Daoy (cell line): ENCODE data around the gene LEF1. TPM values are rescaled to one million over a fixed set of nuclear protein-coding genes. Genes with fewer than 3 reads are reported as not detected.
A peak's percentile ranks its signal among the peaks of the same experiment; 100 is the strongest.
"Not testable (repeated sequence)": the region's sequence is repeated elsewhere in the genome, so short reads cannot be mapped to it uniquely, and the experiment has no call there.

Experiments used
- DNase-seq: peaks from one replicate; pipeline ENCODE4 v3.0.0-alpha.2; 2015; ENCODE audit warnings: low read depth
- total RNA-seq: library from RNA; depleted of rRNA; stranded (reverse); fragments of >200 nt; shearing (Covaris generic); gene quantifications from 2 replicates; pipeline ENCODE4 v1.2.3, GENCODE V29; 2014

Gene LEF1
- total RNA-seq, 1 experiment from 2014 or later = 19.7 TPM

DNA sequence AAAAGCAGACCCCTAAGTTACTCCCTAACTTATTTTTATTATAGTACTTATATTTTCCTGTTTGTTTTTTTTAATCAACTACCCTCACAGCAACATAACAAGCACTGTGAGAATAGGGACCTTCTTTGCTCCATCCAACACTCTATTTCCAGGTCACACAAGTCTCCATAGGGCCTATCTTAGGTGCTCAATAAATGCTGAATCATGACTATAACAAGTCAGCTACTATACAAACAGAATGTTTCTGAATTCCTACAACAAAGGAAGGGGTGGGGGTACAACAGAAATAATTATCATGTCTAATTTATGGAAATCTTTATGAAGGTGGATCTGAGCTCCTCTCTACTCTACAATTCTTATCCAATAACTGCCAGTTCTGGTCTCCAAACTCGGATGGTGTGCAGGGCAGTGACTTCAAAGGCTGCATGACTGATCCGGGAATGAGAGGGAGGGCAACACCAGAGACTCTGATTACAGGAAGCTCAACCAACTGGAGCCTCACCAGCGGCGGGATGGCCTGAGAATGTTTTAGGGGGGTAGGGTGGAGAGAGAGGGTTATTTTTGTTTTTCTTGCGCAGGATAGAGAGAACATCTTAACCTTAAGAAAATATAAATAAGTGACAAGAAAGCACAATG, 107.9 kb downstream of the LEF1 start:
- DNase-seq = no peak

DNA sequence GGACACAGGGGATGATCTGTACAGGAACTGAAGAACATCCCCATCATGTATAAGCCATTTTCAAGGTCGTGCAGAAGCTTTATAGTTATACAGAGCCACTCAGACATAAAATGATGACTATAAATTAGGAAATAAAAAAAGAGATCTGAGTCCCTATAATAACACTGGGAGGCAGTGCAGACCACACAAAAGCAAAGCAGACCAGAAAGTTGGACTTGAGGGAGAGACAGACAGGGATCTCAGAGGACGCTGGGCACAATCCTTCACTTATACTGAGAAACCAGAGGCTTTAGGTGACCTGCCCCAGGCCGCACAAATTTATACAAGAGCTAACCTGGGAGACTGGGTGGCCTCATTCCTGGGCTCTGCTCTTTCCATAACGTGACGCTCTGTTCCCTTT, 108.6 kb downstream of the LEF1 start:
- DNase-seq = peak; percentile 4

DNA sequence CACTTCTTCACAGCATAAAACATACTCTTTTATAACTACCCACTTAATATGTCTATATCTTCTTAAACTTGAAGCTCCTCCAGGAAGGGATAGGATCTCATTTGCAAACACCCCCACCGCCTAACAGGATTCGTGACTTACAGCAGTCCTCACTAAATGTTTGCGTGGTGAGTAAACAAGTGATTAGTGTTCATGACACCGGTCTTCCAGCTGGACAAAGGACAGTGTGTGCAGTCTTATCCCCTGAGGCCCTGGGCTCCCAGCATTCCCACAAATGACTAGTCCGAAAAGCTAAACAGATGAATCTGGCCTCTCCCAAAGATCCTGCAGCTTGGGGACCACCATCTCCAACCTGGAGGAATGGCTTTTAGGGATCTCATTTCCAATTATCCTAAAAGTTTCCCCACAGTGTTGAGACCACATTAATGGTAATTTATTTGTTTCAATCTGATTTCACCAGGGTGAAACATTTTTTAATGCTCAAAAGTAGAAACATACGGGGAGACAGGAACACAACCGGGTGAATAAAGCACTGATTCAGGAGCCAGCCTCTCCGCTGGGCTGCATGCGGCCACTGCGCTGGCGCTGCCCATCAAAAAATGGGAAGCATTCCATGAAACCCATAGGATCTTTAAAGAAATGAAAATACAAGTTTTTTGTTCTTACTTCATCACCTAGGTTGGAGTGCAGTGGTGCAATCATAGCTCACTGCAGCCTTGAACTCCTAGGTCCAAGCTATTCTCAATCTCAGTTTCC, 109.9 kb downstream of the LEF1 start:
- peak; percentile 44 for DNase-seq

DNA sequence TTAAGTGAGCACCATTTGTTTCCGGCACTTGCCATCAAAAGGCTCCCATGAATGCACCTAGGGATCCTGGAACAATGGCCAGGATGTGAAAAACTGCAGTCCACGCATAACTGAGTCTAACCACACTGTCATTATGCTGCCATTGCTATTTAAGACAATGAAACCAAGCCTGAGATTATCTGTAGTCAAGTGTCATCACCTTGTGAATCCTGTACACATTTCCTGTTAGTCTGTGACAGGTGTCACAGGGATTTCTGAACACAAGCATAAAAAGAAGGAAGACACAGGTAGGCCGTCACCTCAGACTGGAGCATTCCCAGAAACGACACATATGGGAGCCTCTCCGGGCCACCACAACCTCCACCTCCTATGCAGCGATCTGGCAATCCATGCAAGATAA, 112.3 kb downstream of the LEF1 start:
- DNase-seq = no peak

DNA sequence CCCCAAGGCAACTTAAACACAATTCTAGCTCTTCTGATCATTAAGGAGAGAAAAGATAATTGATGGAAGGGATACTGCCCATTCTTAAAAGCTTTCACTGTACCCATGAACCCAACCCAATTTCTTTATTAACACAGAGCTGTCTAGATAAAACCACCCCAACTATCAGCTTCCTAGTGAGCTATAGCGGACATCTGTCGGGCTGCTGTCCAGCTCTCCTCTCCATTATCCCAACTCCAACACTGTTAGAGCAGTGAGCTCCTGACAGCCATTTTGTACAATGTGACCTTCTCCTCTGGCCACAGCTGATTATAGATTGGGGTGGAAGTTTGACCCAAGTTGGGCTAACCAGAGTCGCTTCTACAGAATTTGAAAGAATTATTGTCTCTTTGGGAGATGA, 112.9 kb downstream of the LEF1 start:
- DNase-seq = no peak

DNA sequence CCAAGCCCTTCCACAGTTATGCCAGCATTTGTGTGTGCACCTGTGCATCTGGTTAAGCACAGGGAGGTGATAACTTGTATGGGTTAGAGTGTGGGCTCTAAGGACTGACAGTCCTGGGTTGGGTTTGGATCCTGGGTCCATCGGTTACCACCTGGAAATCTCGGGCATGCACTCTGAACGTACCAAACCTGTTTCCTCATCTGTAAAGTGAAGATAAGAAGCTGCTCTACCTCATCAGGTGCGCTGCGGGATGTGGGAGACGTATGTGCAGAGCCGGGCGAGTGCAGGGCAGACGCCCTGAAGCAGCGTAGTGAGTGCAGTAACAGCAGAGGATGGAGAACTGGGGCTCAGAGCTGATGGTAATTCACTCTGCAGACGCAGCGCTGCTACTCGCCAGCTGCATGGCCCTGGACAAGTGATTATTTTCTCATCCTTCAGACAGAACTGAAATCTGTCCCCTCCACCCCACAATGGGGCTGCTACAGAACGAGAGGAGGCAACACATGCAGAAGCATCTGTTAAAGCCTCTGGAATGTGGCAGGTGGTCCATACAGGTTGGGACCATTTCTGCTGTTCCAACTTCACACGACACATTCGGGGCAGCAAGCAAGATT, 114.6 kb downstream of the LEF1 start:
- no peak for DNase-seq

DNA sequence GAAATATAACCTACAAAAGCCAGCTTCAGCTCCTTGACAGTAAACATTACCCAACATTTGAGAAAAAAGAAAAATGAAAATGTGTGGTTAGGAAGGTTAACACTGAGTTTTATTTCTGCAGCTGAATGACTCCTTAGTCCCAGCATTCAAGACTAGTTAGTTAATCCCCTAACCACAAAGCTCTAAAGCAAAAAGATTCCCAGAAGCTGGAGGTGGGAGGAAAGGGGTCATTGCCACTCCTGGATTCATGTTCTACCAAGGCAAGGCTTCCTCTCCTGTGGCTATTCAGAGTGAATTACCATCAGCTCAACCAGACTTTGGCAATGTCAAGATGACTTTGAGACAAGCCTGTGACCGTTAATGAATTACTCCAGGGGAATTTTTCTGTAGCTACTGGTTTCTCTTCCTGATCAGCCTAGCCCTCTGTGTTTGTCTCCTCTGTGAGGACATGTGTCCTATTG, 115.5 kb downstream of the LEF1 start:
- DNase-seq = no peak

DNA sequence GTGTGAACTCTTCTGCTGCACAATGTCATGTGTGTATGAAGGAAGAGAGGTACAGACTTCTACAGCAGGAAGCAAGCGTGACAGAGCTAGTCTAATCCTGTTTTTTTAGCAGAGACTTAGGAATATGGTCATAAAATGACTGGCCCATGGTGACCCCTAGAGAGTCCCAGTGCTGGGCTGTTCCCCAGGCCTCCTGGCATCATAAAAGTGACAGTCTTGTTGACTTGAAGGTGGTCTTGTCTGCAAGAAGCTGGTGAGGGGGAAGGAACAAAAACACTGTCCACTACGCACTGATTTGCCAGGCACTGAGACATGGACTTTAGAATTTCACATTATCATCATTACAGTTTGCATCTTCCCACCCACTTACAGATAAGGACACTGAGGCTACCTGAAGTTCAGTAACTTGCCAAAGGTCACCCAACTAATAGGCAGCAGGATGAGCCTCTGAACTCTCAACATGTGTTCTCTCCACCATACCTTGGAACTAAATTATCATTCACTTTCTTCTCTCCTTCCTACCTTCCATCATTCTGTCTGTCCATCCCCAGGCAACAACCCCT, 116.1 kb downstream of the LEF1 start:
- DNase-seq = no peak

DNA sequence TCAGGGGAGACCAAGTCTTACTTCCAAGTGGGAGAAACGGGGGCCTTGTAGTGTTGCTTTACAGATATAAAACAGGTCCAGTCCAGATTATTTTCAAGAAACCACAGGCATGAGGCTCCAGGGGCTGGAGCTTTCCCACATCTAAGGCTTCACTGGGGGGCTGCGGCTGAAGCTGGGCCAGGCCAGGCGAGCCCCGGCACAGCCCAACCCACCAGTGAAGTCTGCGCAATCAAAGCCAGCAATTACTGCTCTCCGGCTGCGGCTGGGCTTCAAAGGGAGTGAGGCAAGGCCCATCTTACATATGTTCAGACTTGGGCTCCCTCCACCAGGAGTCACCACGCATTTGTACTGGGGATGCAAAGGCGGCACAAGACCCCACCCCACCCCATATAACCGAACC, 117.4 kb downstream of the LEF1 start:
- no peak for DNase-seq

DNA sequence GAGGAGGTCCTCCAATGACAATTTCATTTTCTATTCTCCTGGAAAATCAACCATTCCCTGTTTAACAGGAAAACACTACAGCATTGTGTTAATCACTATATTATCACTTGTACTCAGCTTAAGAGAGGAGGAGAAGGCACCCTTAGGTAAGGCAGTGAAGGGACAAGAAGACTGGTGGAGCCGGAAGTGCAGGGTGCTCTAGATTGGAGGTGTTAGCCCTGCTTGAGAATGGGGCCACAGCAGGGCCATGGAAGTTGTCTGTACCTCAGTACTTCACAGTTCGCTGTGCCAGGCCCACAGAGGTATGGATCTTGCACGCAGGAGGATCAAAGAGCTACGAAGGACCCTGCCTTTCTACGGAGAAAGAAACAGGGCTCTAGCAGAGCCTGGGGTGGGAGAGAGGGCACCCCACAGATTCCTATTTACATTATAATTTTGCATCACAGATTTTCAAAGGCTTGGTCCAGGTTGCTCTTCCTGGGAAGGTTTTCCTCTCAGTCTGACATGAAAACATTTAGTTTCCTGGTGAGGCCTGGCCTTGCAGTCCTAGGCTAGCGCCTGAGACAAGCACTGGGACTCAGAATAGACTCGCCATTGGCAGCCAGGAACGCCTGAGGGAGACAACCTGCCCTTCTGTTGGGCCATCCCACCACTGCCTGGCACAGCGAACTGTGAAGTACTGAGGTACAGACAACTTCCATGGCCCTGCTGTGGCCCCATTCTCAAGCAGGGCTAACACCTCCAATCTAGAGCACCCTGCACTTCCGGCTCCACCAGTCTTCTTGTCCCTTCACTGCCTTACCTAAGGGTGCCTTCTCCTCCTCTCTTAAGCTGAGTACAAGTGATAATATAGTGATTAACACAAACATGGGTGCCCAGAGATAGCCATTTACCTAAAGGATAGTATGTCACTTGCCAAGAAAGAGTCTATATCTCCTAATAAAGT, 118.3 kb downstream of the LEF1 start:
- not testable (repeated sequence) for DNase-seq

DNA sequence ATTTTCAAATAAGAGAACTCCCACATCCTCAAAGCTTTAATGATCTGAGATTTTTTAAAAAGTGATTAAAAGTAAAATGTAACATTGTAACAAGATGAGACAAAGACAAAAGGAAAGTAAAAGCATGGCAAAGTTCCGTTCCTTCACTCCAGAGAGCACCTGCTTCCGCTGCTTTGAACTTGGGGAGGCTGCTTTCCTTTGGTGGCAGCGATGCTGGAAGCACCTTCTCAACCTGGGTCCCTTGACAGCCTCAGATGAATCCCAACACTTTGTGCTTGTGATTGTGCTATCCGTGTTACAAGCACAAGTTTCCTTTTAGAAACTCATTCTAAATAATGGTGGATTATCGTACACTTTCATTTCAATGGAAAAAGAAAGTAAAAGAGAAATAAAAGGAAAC, 119.3 kb downstream of the LEF1 start:
- DNase-seq = no peak

DNA sequence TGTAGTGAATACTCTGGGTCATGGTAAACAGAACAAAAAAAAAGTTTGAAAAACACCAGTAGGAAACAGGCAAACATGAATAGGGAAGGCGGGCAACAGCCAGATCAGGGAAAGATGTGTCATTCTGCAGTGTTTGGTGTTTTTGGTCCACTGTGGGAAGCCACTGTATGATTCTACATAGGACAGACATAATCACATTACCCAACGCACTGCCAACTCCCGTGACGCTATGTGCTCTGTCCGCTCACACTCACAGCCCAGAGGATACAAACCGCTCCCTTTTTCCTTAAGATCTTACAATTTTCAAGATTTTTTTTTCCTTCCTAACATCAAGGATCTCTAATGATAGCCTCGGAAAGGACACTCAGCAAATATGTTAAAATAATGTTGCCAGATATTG, 119.7 kb downstream of the LEF1 start:
- DNase-seq = no peak

DNA sequence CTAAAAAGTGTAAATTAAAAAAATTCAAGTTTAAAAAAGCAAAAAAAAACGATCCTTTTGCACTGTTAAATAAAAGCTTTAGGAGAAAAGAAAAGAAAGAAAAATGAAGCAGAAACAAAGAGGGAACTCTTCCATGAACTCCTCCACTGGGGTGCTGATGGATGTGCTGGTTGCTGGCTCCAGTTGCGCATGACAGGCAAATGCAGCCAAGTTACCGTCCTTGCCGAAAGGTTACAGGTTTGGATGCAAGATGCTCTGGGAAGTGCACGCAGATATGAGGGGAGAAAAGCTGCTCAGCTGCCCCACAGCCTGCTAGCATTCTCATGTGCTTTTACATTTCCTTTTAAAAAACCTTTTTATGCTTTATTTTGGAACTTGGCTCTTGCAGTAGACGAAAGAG, 120.6 kb downstream of the LEF1 start:
- DNase-seq = no peak

DNA sequence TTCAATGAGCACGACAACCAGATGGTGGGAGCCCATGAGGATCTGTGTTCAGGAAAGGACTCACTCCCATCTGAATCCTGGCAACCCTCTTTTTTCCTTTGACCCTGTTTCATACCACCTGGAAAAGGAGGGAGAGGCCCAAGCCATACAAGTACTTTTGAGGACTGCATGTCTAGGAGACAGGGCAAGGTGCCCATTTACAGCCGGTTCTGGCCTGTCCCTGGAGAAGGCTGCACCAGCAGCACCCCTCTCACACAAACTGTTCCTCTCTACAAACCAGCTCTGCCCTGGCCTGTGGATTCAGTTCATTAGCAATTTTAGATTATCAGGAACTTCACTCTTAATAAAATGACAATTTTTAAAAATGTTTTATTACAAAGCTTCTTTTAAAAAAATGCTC, 121.5 kb downstream of the LEF1 start:
- no peak for DNase-seq

DNA sequence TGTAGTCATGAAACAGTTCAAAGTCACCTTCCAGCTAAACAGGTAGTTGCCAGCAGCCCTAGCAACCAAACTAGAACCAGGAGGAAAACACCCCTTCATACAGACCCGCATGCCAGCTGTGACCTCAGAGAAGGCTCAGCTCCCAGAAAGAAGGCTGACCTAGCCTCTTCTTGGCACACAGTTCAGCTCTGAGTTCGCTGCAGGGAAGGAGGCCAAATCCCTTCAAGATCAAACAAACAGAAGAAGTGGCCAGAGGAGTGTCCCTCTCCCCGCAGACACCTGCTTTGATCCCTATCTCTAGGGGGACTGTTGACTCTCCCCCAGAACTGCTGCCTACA, 123.1 kb downstream of the LEF1 start:
- DNase-seq = no peak

DNA sequence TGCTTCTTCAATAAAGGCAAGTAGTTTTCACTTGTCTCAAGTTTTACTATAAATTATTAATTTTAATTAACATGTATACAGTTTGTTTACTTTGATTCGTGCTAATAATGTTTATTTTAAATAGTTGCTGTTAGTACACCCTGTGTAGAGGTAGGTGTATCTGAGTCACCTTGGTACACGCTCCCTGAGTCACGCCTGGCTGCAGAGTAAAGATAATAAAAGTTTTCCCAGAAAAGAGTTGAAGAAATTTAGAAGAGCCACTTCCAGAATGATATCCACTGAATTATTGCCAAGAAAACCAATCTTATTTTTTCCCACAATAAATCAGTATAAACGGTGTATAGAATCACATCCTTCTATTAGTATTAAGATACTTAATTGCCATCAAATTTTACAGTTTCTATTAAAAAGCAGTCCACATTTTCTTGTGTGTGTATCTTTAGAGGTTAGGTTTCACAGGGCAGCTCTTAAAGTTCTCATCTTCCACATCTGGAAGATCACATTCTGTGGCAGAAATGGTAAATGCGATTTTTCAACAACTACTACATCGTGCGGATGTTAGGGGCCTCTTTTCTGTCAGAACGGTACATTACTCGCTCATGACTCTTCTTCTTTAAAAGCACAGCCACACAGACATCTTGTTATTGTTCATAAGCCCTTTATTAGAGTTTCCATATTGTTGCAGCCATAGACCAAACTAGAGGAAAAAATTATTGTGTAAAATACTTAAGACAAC, 123.6 kb downstream of the LEF1 start:
- DNase-seq = no peak

DNA sequence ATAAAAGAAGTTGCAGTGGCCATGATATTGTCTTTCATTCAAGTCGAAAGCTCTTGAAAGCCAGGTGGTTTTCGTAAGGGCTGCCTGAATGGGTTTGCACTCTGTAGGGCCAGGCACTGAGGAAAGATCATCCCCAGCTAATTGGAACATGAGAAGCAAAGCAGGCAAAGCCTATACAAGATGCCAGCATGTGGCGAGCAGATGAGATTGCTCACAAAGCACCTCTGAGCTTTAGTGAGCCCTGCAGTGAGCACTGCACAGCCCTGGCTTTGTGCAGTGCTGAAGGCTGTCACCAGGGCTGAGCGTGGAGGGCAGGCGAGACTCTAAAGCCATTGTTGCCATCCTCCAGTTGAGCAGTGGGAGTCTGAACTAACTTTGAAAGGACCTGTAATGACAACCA, 125.2 kb downstream of the LEF1 start:
- no peak for DNase-seq

DNA sequence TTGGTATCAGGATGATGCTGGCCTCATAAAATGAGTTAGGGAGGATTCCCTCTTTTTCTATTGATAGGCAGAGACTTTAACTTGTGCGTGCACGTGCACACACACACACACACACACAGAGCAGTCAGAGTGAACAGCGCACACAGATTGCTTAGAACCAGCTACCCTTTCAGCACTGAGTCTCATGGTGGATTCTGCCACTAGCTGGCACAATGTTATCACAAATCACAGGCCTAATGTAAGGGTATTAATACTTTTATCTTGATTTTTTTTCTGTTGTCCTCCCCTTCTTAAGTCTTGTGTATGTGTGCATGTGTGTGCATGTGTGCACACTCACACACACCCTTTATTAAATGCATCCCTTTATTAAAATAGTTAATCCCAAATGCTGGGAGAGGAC, 125.8 kb downstream of the LEF1 start:
- no peak for DNase-seq

DNA sequence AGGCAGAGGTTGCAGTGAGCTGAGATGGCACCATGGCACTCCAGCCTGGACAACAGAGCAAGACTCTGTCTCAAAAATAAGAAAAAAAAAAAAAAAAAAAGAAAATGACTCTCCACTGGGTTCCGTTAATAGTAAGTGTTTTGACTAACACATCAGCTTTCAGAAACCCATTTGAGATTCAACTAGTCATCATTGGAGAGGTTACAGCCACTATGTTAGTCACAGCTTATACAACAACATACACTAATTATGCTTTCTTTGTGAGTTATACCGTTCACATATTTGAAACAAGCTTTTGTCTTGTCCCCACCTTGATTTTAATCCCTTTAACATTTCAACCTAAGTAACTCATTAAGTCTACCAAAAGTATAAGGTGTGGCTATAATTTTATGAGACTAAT, 130.8 kb downstream of the LEF1 start:
- no peak for DNase-seq

DNA sequence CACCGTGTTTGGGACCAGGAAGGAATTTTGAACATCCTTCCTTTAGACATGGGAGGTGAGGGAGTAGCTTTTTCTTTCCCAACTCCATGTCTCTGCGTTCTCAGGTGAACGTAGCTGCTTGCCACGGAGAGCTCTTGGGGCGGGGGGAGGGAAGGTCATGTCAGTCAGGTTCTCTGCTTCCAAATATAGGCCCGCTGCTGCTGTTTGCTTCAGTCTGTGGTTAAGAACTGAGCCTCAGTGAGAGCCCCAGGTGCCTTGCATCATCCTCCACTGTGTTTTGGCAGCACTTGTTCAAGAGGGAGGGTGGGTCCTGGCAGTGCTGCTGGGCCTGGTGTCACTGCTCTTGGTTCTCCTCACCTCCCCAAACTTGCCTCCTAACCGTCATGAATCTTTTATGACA, 132.5 kb downstream of the LEF1 start:
- DNase-seq = no peak

DNA sequence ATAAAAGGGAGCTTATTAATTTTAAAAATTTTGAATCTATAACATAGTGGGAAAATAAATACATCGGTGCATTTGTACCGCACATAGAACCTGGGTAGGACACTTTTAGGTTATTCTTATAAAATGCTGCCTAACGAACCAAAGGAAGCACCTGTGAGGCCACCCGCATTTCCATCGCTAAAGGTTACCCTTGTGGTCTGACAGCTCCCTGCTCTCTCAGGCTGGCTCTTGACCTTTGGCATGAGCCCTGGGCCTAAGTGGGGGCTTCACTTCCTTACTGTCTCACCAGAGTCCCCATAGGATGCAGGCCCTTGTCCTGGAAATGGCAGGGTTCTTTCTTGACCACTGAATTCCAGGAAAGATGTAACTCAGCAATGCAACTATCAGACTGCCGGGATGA, 133.0 kb downstream of the LEF1 start:
- DNase-seq = no peak
